ENCODE results near the gene CTDSP1.

The CTDSP1 gene

DNA sequence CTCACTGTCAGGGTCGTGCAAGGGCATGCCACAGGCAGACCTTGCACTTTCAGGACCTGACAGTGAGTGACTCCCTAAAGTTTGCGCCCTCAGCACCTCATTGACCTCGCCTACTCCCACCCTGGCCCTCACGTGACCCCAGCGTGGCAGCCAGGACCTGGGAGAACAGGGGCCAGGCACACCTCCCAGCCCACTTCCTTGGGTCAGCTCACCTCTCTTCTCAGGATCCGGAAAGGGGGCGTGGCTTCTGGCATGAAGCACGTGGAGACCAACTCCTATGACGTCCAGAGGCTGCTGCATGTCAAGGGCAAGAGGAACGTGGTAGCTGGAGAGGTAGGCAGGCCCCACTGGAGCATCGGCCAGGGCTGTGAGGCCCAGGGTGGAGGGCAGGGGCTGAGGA is 28.1 kb downstream of the CTDSP1 start:
- no peak for DNase-seq

DNA sequence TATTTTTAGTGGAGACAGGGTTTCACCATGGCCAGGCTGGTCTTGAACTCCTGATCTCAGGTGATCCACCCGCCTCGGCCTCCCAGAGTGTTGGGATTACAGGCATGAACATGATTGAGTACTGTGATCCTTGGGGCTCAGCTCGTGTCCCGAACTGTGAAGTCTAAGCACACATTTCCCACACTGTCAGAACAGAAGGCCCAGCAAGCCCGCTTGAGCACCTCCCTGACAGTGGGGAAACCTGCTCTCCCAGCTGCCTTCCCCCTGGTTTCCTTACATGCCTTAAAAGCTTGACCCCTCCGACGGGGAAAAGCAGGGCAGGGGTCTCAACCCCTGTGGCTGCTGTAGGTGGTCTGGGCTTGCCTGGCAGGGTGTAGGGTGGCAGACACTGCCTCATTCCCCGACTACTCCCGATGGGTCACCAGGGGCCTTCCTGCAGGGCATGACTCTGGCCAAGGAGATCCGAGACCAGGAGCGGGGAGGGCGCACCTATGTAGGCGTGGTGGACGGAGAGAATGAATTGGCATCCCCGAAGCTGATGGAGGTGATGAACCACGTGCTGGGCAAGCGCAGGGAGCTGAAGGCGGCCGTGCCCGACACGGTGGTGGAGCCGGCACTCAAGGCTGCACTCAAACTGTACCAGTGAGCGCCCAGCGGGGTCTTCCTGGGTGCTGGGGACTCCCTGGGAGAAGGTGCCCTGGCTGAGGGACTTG is 29.3 kb downstream of the CTDSP1 start:
- no peak for DNase-seq

DNA sequence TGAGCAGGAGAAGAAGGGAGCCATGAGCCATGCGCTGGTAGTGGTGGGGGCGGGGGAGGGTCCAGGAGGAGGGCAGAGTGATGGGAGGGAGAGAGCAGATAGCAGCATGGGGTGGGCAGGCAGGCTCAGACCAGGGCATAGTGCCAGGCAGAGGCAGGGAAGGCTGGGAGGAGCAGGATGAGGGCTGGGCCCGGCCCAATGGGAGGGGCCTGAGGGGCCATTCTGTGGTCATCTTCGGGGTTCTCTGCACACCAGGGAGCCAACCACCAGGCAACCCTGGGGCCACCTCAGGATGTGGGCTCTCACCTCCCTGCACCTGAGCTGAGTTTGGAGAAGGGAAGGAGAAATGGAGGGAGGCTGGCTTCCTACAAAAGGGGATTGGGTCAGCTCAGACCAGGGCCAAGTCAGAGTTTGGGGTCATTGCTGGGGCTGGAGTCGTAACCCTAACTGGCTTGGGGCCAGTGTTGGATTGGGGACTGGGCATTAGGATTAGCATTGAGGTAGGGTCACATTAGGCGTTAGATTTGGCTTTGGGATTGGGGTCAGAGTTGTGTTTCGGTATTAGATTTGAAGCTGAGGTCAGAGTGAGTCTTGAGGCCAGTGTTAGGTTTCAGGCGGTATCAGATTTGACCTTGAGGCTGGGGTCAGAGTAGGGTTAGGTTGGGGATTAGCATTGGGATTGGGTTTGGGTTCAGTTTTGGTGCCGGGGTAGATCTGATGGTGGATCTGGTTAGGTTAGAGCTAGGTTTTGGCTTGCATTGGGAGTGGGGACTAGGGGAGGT is 30.4 kb downstream of the CTDSP1 start:
- DNase-seq = no peak

DNA sequence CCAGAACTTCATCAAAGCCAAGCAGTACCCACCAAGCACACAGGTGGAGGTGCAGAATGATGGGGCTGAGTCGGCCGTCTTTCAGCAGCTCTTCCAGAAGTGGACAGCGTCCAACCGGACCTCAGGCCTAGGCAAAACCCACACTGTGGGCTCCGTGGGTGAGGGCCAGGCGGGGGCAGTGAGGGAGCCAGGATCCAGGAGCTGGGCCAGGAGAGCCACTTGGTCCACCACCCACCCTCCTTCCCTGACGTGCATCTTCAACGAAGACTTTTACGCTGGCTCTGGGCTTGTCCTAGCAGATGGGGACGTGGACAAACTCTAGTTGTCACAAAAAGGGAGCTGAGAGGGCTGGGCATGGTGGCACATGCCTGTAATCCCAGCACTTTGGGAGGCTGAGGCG is 31.1 kb downstream of the CTDSP1 start:
- DNase-seq = no peak

DNA sequence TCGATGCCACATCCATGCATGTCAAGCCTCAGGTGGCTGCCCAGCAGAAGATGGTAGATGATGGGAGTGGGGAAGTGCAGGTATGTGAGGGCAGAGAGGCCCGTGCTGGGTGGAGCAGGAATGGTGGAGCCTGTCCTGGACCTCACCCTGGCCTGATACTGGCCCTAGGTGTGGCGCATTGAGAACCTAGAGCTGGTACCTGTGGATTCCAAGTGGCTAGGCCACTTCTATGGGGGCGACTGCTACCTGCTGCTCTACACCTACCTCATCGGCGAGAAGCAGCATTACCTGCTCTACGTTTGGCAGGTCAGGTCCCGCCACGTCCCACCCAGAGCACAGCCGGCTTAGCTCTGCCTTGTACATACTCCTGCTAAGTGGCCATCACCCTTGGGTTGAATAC is 32.2 kb downstream of the CTDSP1 start:
- no peak for DNase-seq

DNA sequence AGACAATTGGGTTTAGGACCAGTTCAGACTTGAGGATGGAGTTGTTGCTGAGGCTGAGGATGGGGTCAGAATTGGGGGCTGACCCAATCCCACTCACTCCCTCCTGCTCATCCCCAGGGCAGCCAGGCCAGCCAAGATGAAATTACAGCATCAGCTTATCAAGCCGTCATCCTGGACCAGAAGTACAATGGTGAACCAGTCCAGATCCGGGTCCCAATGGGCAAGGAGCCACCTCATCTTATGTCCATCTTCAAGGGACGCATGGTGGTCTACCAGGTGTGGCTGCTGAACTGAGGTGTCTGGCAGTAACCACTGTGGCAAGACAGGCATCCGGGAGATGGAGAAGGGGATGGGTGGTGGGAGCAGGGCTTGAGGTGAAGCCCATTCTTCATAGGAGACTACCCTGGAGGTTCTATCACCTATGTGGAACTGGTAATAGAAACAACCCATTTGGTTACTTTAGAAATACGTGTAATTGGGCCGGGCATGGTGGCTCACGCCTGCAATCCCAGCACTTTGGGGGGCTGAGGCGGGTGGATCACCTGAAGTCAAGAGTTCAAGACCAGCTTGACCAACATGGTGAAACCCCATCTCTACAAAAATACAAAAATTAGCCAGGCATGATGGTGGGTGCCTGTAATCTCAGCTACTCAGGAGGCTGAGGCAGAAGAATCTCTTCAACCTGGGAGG is 33.2 kb downstream of the CTDSP1 start:
- no peak for DNase-seq

DNA sequence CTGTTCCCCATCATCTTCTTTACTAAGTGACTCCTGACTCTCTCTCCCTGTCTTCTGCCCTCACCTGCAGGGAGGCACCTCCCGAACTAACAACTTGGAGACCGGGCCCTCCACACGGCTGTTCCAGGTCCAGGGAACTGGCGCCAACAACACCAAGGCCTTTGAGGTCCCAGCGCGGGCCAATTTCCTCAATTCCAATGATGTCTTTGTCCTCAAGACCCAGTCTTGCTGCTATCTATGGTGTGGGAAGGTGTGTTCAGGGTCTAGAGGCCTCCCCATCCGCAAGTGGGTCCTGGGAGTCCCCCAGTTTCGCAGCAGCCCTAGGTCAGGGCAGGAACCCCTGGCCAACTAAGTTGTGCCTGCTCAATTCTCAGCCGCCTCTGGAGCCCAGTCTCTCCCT is 34.8 kb downstream of the CTDSP1 start:
- DNase-seq = no peak

DNA sequence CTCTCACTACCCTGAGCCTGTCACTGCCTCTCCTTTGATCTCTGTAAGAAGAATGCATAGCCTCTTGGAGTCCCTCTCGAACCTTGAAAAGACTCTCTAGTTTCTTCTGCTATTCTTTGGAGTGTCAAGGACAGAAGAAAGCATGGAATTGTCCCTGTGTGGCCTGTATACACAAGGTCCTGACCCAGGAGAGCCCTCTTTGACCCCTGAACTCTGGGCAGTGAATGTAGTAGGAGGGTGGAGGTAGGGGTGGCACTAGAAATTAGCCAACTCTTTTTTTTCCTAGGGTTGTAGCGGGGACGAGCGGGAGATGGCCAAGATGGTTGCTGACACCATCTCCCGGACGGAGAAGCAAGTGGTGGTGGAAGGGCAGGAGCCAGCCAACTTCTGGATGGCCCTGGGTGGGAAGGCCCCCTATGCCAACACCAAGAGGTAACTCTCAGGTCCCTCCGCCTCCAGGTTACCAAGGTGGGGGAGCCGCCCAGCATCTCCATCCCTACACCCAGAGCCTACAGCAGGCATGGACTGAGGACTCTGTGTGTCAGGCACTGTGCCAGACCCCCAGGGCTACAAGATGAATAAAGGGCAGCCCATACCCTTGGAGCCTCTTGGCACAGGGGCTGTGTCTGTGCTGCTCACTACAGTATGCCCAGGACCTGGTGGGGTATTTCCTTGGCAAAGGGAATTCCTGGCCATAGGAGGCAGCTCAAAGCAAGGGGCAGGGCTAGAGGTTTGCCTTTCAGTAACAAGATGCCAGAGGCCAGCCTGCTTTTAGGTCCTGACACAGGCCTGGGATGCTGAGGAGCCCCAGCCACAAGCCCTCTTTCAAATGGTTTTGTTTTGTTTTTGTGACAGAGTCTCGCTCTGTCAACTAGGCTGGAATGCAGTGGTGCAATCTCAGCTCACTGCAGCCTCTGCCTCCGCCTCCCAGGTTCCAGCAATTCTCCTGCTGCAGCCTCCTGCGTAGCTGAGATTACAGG is 35.6 kb downstream of the CTDSP1 start:
- DNase-seq = no peak

DNA sequence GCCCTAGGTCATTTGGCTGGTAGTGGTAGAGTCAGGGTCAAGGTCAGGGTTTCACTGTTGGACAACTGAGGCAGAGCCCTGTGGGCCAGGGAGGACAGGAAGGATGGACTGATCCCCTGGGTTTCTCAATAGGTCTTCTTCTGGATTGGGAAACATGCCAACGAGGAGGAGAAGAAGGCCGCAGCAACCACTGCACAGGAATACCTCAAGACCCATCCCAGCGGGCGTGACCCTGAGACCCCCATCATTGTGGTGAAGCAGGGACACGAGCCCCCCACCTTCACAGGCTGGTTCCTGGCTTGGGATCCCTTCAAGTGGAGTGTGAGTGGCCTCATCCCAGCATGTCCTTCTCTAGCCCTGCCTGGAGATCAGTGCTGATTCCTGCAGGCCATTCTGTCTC is 37.3 kb downstream of the CTDSP1 start:
- DNase-seq = no peak

DNA sequence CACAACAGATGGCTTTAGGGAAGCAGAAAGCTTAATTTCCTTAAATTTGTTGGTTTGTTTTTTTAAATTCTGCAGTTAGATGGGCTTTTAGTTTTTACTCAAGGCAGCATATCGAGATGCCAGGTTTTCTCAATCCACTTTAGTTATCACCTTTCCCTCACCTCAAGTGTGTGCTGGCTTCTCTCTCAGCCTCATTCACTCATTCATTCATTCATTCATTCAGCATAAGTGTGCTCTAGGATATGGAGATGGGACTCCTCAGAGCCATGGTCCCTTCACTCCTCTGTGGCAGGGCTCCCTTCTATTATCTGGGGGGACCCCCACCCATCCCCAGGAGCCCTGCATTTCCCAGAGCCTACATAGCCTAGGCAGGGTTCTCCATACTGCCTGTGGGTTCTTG is 38.3 kb downstream of the CTDSP1 start:
- no peak for DNase-seq

DNA sequence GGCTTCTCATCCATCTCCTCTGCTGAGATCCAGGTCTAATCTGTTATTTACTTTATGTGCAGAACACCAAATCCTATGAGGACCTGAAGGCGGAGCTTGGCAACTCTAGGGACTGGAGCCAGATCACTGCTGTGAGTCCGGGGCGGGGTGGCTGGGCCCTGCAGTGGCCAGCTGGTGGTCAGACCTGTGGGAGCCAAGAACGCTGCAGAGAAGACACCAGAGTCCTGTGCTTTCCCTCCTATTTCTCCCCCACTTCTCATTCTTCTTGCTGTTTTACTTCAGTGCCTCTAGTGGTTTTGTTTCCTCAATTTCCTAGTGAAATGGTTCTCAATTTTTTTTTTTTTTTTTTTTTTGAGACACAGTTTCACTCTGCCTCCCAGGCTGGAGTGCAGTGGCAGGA is 38.9 kb downstream of the CTDSP1 start:
- peak; percentile 16 for DNase-seq

DNA sequence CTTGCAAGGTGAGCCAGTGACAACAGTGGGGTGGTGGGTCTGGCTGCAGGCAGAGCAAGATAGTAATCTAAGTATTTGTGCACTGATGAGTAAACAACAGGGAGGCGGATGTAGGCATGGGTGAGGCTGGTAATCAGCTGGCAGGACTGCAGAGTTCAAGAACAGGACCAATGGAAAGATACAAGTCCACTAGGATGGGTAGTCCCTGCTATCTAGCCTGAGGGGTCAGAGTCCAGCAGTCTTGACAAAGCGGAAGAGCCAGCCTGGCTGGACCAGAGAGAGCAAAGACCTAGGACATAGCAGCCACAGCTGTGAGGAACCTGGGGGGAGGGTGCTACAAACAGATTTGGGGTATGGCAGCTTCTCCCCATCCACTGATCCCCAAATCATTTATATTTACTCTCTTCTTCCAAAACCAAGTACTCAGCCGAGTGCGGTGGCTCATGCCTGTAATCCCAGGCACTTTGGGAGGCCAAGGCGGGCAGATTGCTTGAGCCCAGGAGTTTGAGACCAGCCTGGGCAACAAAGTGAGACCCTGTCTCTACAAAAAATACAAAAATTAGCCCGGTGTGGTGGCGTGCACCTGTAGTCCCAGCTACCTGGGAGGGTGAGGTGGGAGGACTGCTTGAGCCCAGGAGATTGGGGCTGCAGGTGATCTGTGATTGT is 45.2 kb downstream of the CTDSP1 start:
- no peak for DNase-seq

DNA sequence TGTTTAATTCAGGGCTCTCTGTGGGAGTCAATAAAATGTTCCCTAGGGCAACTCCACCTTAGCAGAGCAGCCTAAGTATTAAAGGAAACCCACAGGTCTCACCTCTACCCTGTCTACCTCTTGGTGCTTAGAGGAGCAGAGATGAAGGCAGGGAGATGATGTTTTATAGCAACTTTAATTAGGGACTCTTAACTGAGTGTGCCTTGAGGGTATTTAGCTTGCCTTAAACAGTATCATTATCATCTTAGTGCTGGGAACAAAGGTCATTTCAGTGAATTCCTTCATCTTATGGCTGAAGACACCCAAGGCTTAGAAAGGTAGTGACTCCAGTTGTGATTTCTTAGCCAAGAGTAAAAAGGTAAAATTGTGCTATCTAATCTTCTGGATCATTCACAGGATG is 45.9 kb downstream of the CTDSP1 start:
- DNase-seq = no peak

DNA sequence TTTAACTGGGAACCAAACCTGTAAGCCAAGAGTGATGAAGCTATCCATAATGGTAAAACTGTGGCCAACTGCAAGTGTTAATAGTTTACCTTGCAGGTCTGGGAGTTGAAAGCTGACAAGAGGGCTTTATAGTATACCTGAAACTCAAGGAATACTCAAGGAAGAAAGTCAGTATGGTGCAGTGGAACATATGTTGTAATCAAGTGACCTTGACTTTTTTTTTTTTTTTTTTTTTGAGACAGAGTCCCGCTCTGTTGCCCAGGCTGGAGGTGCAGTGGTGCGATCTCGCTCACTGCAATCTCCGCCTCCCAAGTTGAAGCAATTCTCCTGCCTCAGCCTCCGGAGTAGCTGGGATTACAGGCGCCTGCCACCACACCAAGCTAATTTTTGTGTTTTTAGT is 46.9 kb downstream of the CTDSP1 start:
- no peak for DNase-seq

DNA sequence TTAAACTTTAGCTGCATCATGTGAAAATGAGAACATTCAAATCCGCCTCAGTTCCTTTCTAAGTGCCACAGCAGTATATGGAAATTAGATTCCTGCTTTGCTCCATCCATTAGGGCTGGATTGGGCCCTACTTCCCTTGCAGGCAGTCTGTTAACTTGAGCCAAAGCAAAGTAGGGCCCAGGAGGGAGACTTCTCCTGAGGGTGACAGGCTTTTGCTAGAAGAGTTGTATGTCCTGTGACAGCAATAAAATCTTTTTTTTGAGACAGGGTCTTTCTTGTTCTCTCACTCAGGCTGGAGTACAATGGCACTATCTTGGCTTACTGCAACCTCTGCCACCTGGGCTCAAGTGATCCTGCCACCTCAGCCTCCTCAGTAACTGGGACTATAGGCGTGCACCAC is 47.4 kb downstream of the CTDSP1 start:
- DNase-seq = no peak

DNA sequence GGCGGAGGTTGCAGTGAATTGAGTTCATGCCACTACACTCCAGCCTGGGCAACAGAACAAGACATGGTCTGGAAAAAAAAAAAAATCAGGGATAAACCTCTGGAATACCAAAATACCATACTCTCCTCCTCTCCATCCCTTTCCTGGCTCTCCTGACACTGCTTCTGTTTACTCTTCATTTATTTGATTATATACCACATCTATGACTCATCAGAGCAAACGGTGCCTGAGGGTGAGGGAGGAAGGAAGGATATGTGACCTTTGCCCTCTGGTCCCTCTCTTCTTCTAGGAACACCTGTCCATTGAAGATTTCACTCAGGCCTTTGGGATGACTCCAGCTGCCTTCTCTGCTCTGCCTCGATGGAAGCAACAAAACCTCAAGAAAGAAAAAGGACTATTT is 49.3 kb downstream of the CTDSP1 start:
- DNase-seq = no peak

DNA sequence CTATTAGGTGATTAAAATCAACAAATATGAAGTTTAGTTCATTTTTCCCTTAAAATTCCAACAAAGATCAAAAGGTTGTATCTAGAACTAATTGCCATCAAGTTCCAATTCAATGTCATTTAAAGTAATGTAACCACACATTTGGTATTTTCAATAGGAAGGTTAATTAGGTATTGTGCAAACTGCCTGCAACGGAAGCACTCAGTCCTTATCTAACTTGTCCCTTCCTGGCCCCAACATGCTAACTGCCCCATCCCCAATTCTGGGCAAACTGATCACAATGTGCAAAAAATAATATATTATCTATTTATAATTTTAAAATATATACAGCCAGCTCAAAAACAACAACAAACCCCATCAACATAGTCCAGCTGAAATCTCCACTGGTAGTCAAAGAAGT is 52.4 kb downstream of the CTDSP1 start:
- DNase-seq = no peak
